GM19351 (cell line): Measurements from ENCODE around the gene UPP2.

Experiments used
- ATAC-seq: cut with Tn5 transposase; IDR thresholded peaks from one replicate; pipeline ENCODE4 v1.9.1; 2021; ENCODE audit warnings: mild to moderate bottlenecking, moderate library complexity; ENCODE audit not compliant: unreplicated experiment

Gene UPP2

DNA sequence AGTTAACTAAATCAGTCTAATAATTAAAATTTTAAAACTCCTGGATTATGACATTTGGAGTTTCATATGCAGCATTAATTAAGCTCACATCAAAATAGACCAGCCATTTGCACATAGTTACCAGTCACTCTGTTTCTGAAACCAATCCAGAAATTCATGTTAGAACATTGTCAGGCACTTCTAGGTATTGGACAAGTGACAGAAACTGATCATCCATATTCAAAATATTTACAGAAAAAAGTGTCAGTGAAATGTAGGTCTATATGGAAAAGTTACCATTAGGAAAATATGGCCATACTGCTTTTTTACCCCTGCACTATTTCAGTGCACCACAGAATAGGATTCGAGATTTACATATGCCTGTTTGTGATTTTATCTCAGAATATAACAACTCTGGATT is 33.4 kb downstream of the UPP2 start:
- ATAC-seq, result no peak

DNA sequence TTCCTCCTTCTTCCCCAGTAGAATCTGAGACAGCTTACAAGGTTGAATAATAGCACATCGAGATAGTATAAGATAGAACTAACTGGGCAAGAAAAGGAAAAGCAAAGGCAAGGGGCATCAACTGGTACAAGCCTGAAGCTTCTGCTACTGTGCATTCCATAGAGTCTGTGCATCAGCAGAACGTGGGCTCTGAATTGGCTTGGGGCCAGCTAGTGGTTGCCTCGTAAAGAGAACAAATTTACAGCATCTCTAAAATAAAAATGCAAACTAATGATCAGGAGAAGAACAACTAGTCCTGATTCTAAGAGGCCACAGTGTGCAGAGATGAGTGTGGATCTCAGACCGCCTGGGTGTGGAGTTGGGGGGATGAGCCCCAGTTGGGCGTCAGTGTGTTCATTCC is 36.6 kb downstream of the UPP2 start:
- ATAC-seq, result no peak

DNA sequence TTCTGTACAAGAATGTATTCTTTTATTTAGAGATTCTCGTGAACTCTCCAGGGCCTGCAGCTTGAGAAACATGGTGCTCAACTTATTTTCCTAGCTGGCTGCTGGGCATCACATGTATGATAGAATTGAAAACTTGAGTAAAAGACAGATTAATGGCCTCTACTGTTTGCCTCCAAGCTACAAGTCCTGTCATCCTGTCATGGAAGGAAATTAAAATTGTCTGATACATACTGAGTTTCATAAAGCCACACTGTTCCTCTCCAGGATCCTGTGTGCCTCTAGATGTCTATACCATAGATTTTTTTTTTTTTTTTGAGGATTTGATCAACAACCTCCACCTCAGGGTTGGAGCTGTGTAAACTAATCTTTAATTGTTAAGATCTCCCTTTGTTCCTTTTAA is 38.5 kb downstream of the UPP2 start:
- ATAC-seq, result no peak

DNA sequence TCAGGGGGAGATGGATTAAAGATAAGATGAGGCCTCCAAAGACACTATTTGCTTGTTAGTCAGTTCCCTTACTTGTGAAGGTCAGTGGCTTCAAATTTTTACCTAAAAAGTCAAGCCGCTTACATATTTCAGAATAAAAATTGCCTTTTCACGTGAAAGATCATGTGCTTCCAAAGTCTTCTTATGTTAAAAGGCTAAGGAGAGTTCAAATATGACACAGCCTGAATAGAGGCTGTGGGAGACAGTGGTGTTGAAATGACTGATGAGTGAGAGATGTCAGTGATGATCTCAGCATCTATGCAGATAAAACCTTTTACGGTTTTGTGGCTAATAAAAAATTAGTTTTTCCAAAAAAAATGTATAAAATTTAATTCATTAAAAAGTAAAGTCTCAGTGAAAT is 40.5 kb downstream of the UPP2 start:
- no peak for ATAC-seq

DNA sequence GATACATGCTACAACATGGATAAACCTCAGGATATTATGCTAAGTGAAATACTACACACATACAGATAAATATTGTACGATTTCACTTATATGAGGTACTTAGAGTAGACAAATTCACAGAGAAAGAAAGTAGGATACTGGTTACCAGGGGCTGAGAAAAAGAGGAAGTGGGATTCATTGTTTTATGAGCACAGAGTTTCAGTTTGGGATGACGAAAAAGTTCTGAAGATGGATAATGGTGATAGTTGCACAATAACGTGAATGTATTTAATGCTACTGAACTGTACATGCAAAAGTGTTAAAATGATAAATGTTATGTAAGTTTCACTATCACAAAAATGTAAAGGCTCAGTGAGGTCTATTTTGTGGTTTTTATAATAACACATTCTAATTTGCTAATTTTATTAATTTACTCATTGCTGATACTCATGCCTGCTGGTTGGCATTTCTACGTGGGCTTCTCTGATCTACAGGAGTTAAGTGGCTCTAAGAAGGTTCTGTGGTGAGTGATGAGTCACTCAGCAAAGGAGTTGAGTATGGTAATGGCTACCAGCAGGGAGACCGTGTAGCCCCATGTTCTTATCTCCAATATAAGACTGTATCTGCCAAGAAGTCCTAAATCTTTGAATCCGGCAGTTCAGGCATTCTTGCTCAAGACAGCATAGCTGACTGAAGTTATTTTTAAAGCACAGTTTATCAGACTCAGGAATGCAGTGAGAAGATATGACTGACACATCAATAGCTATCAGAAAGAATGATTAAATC is 41.1 kb downstream of the UPP2 start:
- ATAC-seq, result peak; percentile 74

DNA sequence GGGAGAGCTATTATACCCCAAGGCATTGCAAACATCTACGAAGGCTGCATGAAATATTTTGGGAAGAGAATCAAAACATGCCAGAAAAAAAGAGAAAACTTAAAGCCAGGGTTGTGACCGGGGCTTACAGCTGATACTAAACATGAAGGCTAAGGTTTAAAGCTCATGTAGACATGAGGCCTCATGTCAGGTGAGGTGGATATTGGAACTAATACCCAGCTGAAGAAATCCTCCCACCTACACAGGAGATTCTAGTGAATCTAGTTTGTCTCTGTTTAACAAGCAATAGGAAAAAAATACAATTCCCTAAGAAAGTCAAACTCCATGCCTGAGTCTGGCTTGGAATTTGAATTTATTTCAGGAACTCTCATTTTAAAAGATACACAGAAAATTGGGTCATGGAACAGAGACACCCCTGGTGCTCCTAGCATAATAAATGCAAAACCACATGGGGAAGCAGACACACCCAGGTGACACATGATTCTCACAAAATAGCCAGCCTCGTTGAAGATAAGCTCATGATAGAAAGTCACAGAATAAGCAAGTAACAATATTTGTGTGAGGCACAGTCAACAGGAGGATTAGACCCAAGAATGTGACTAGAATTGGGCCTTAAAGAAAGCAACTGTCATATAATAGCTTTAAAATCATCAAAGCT is 42.2 kb downstream of the UPP2 start:
- no peak for ATAC-seq

DNA sequence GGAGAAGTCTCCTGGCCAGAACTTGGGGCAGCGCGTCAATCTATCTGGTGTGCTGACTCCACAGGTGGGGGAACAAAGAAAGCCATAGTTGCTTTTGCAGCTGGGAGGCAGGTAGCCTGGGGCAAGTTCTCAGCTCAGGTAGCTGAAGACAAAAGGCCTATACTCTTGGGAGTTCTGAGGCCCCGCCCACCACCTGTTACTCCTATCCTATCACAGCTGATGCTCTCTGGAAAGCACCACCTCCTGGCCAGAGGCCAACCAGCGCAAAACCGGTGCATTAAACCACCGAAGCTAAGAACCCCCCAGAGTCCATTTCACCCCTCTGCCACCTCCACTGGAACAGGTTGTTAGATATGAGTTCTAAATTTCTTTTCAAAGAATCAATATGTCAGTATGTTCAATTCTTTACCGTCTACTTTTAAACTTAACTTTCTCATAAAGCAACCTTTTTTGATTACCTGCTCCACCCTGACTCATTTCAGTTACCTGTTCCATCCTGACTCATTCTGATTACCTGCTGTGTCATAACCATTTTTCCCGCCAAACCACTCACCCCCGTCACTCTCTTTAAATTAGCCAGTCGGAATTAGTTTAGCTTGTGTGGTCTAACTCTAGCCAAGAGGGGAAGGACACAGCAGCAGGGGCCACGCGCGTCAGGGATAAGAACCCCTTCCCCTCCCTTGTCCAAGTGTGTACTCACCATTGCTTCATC is 43.4 kb downstream of the UPP2 start:
- no peak for ATAC-seq

DNA sequence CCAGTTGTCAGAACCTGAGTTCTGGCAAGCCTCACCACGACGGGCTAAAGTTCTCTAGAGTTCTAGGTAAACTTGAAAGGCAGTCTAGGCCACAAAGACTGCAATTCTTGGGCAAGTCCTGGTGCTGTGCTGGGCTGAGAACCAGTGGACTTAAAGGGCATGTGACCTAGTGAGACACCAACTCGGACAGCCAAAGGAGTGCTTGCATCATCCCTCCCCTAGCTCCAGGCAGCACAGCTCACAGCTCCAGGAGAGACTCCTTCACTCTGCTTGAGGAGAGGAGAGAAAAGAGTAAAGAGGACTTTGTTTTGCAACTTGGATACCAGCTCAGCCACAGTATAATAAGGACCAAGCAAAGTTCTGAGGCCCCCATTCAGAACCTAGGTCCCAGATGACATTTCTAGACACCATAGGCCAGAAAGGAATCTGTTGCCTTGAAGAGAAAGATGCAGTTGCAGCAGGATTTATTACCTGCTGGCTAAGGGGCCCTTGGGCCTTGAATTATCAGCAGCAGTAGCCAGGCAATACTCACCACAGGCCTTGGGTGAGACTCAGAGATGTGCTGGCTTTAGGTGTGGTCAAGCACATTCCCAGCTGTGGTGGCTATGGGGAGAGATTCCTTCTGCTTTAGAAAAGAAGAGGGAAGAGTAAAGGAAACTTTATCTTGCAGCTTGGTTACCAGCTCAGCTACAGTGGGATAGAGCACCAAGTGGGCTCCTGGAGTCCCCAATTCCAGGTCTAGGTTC is 51.8 kb downstream of the UPP2 start:
- no peak for ATAC-seq

DNA sequence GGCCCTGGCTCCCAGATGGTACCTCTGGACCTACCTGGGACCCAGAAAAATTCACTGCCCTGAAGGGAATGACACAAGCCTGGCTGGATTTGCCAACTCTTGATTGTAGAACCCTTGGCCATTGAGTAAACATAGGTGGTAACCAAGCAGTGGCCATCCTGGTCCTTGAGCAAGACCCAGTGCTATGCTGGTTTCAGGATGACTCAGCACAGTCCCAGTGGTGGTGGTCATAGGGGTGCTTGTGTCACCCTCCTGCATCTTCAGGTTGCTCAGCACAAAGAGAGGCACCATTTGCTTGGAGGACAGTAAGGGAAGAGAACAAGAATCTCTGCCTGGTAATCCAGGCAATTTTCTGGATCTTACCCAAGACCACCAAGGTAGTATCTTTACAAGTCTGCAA is 52.9 kb downstream of the UPP2 start:
- ATAC-seq, result no peak

DNA sequence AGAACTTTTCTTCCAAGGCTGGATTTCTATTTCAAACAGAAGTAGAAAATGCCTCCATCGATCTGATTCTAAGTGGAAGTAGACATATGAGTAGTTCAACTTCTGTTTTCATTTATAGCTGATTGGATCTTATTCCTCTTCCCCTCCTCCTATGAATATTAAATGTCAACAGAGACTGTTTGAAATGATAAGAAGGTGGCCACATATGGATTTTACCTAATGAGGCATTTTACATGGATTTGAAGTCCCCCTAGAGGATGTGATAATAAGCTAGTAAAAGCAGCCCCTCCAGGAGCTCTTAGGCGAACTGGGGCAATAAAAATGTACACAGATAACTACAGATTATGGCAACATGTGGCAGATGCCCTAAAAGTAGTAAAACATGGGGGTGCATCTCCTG is 71.0 kb downstream of the UPP2 start:
- ATAC-seq, result no peak

DNA sequence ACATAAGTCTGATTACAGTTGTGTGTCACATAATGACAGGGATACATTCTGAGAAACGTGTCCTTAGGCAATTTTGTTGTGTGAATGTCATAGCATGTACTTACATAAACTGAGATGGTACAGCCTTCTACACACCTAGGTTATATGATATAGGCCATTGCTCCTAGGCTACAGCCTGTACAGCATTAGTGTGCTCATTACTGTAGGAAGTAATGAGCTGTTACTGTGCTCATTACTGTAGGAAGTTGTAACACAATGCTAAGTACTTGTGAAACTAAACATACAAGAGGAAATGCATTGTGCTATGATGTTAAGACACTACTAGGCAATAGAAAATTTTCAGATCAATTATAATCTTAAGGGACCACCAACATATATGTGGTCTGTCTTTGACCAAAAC is 72.8 kb downstream of the UPP2 start:
- ATAC-seq, result no peak

DNA sequence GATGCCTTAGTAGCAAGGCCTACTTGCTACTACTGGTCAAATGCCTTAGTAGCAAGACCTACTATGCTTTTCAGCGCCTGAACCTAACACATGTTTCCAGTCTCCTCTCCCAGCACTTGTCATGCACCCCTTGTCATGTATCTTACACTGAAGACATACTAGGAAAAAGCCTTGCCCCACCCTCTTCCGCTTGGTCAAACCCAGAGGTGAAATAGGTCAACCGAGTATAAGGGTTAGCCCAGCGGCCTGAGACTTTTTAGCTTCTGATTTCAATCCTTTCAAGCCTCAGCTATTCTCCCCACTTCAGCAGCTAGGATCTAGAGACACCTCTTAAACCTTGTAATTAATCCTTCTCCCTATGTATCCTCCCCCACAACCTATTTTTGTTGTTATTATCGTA is 73.3 kb downstream of the UPP2 start:
- ATAC-seq, result no peak

DNA sequence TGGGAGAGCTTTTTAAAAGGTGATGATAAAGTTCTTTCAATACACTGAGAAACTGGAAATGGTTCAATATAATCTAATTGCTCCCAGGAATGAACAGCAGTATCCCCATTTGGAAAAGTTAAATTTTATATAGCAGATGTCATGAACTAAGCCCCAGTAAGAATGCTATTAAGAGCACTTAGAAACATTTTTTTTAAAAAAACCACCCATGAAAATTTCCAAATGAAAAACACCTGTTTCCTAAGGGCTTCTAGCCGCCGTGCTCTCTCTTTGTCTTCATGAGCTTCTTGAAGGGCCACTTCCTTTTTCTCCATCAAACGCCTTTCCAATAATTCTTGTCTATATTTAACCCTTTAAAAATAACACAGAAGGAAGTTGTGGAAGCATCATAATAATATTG is 77.0 kb downstream of the UPP2 start:
- no peak for ATAC-seq

DNA sequence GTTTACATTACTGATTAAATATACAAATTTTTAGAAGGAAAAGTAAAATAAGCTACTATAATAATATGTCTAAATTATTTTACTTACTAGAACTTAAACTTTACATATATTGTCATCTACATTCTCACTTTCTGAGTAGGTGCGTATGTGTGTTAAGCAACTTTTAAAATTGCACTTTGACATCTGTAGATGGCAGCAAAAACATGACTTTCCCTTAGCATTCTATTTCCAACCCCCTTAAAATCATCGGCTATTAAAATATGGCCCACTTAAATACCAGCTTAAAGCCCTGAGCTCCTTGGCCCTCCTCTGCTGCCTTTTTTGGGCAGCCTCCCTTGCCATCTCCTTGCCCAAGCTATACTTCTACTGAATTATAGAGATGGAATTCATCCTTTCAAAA is 78.0 kb downstream of the UPP2 start:
- ATAC-seq, result peak; percentile 79

DNA sequence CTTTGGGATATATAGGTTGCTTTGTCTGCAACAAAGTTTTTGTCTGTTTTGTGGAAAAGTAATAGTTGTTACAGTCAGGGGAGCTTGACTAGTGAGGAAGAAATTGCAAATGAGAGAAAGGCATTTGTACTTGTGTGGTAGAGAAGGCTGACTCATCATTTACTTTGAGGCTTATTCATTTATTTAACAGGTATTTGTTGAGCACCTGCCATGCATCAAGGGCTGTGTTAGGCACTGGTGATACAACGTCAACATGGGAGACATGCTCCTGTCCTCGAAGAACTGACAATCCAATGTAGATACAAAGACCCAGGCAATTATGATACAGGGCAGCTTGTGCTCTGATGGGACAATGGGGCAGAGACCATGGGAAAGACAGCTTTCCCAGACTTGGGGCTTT is 79.5 kb downstream of the UPP2 start:
- ATAC-seq, result no peak

DNA sequence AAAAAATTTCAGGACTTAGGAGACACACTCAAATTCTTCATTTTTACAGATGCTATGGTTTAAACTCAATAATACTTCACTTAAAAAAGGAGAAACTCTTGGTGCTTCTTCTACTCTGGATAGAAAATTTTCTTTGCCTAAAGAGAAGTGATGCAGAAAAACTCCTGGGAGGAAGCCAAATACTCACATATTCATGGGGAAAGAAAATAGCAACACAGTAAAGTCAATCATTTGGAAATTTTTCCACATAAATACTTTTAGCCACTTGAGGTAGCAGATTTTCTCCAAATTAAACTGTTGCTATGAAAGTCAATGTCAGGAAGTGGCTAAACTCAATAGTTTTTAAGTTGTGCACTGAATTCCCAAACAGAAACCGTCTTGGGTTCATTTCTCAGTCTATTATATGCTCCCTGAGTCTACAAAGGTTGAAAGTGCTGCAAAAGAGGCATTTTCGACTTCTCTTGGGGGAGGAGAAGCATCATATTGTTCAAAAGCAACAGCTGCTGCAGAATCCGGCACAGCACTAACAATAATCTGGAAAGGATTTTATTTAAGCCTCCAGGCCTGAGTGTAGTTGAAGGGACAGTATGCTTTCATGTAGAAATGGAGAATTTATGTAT is 81.1 kb downstream of the UPP2 start:
- ATAC-seq, result no peak

DNA sequence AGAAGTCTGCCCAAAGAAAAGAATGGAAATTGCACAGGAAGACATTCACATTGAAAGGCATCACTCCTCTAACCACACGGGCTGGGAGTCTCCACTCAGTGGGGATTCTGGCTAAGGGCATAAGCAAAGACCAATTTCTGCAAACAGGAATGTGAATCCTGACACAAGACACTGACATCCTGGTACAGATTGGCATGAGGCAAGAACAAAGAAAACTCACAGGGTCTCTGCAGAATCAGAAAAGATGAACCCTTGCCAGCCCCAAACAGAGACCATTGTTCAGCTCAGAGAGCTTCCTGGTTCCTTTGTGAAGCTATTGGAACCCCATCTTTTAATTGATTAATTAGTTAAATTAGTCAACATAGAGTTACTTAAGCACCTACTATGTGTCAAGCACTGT is 82.3 kb downstream of the UPP2 start:
- ATAC-seq, result no peak

DNA sequence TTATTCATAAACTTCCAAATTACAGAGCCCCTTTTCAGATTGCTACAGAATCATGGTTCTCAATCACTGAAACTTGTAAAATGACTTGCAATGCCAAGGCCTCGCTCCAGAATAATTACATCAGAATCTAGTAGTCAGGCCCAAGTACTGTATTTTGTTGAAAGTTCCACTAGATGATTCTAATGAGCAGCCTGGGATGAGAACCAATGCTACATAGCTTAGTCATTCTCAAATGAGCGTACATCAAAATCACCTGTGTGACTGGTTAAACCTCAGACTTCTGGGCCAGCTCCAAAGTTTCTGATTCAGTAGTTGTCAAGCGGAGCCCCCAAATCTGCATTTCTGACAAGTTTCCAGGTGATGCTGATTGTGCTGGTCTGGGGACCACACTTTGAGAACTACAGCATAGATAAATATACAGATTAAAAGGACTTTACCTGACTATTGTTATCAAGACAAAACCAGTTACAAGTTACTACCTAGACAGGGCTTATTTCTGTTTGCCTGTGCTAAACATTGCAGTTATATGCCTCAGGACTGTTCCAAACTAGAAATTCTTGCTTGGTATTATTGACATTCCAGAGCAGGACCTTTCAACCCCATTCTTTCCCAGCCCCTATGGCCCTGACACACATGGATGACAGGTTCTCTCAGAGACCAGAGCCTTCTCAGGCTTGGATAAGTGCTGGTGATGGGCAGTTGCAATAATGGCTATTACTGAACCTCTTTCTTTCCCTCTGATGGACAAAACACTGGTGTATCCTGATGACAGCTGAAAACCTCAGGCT is 83.1 kb downstream of the UPP2 start:
- no peak for ATAC-seq
